CD4-positive, alpha-beta T cell (primary cell): ENCODE results near the gene ABR. TPM values are rescaled to one million over a fixed set of nuclear protein-coding genes. Genes with fewer than 3 reads are reported as not detected.

Experiments
- ATAC-seq: fragments of 200-7000 bp; cut with Tn5 transposase; one replicate; pipeline ENCODE4 v1.10.0; 2022; ENCODE audit warnings: mild to moderate bottlenecking; ENCODE audit not compliant: poor library complexity
- CTCF ChIA-PET: fragments of 350-600 bp; sonication (Branson Sonifier 250); formaldehyde crosslinking; loops from one replicate; lab custom pipeline; 2021; ENCODE audit warnings: antibody characterized with exemption, inconsistent platforms; lab: Charles Lee
- POLR2A ChIA-PET: fragments of 350-600 bp; sonication (Branson Sonifier 250); formaldehyde crosslinking; loops from one replicate; lab custom pipeline; 2021; ENCODE audit warnings: antibody characterized with exemption, inconsistent platforms; lab: Charles Lee
- DNase-seq, 14 experiments: peaks; one replicate each; pipeline ENCODE4 v3.0.0-alpha.2; 2013 to 2020; ENCODE audit warnings: mixed read lengths in 2 of 14
- H3K27ac ChIP-seq, 2 donors: one replicate each; pipeline versions ENCODE4 v1.5.1 to v1.7.0; 2013; ENCODE audit warnings: low read length in 2 of 2, low read depth in 1 of 2, mild to moderate bottlenecking in 1 of 2
- H3K27me3 ChIP-seq, 2 experiments: 1 replicate in 1 of 2; 2 replicates in 1 of 2; pipeline versions ENCODE4 v1.6.1 to v1.7.0; 2013; ENCODE audit warnings: low read length in 2 of 2, control low read depth in 1 of 2, mild to moderate bottlenecking in 1 of 2, moderate library complexity in 1 of 2; ENCODE audit not compliant: insufficient read depth in 2 of 2, control insufficient read depth in 1 of 2
- H3K36me3 ChIP-seq: one replicate; pipeline ENCODE4 v1.6.1; 2013; ENCODE audit warnings: low read length, control low read depth; ENCODE audit not compliant: insufficient read depth
- H3K4me1 ChIP-seq: one replicate; pipeline ENCODE4 v1.6.1; 2013; ENCODE audit warnings: low read length, control low read depth; ENCODE audit not compliant: insufficient read depth
- H3K4me3 ChIP-seq: one replicate; pipeline ENCODE4 v1.5.1; 2013; ENCODE audit warnings: mild to moderate bottlenecking, low read length, moderate library complexity
- H3K9me3 ChIP-seq, 2 experiments: 1 replicate in 1 of 2; 2 replicates in 1 of 2; pipeline versions ENCODE4 v1.6.1 to v1.7.0; 2013; ENCODE audit warnings: low read length in 2 of 2, mild to moderate bottlenecking in 2 of 2, control low read depth in 1 of 2, moderate library complexity in 1 of 2; ENCODE audit not compliant: control insufficient read depth in 1 of 2, insufficient read depth in 1 of 2
- H3K27ac Mint-ChIP-seq: one replicate; pipeline ENCODE4 v1.8.0; 2020; ENCODE audit warnings: mixed read lengths
- H3K27me3 Mint-ChIP-seq: one replicate; pipeline ENCODE4 v1.8.0; 2021; ENCODE audit warnings: mixed read lengths
- H3K36me3 Mint-ChIP-seq: one replicate; pipeline ENCODE4 v1.8.0; 2021; ENCODE audit warnings: low read depth, mixed read lengths
- H3K4me1 Mint-ChIP-seq: one replicate; pipeline ENCODE4 v1.8.0; 2021; ENCODE audit warnings: low read depth, mixed read lengths
- H3K4me3 Mint-ChIP-seq: one replicate; pipeline ENCODE4 v1.8.0; 2020; ENCODE audit warnings: mild to moderate bottlenecking, mixed read lengths
- H3K9me3 Mint-ChIP-seq: one replicate; pipeline ENCODE4 v1.8.0; 2020; ENCODE audit warnings: mixed read lengths
- CTCF ChIP-seq: fragments of 200-600 bp; IDR thresholded peaks from one replicate; pipeline ENCODE4 v1.8.0; 2022; ENCODE audit warnings: antibody characterized with exemption, mild to moderate bottlenecking
- intact Hi-C, 2 experiments: fragments of 100-400 bp; cut with DNase I in 1 of 2; cut with micrococcal nuclease in 1 of 2; formaldehyde crosslinking; loops; one replicate each; pipeline versions ENCODE4 v1.15.1 to v1.9.0; 2023 to 2025; cut with DNase I, micrococcal nuclease
- total RNA-seq, 174 experiments: library from RNA in 2 of 174; stranded (reverse) in 2 of 174; gene quantifications; one replicate each; pipeline ENCODE4 v1.2.3 and lab custom pipeline; 2021 to 2026

Gene ABR
- total RNA-seq, 2 experiments from 2014 or later, result 72.4 to 74.8 TPM

- no peak overlapping the region for H3K4me3 ChIP-seq
- peaks cover 0 to 9% of the 10 kb centered on the region in 2 experiments for H3K9me3 ChIP-seq
- Mint-ChIP-seq H3K27me3 (no peaks in the 10 kb centered on the region), H3K4me3 (no peak overlapping the region), H3K27ac (no peak overlapping the region), H3K4me1 (no peaks in the 10 kb centered on the region), H3K9me3 (no peaks in the 10 kb centered on the region), H3K36me3 (no peaks in the 10 kb centered on the region)
- no peak for TF ChIP-seq CTCF
- H3K27me3 ChIP-seq, result no peaks in the 10 kb centered on the region
- no peak overlapping the region for H3K27ac ChIP-seq
- ChIA-PET POLR2A (no interaction called here), CTCF (no interaction called here)
- no peak for ATAC-seq
- intact Hi-C loops, result no loop called here
- no peak for DNase-seq
- no peaks in the 10 kb centered on the region for H3K36me3 ChIP-seq
- H3K4me1 ChIP-seq, result no peaks in the 10 kb centered on the region
Observed at GRCh38 chr17:1145311-1145986, 34.3 kb downstream of the ABR start.

- Histone ChIP-seq H3K4me1 (no peaks in the 10 kb centered on the region), H3K27me3 (no peaks in the 10 kb centered on the region), H3K27ac (no peak overlapping the region), H3K9me3 (peaks cover 0 to 9% of the 10 kb centered on the region in 2 experiments), H3K4me3 (no peak overlapping the region), H3K36me3 (no peaks in the 10 kb centered on the region)
- ATAC-seq (no peak), DNase-seq (no peak)
- no peaks in the 10 kb centered on the region for H3K4me1 Mint-ChIP-seq
- intact Hi-C loops, result no loop called here
- ChIA-PET POLR2A (no interaction called here), CTCF (no interaction called here)
- no peaks in the 10 kb centered on the region for H3K9me3 Mint-ChIP-seq
- H3K4me3 Mint-ChIP-seq, result no peak overlapping the region
- no peak overlapping the region for H3K27ac Mint-ChIP-seq
- TF ChIP-seq CTCF, result no peak
- no peaks in the 10 kb centered on the region for H3K36me3 Mint-ChIP-seq
- no peaks in the 10 kb centered on the region for H3K27me3 Mint-ChIP-seq
Observed at GRCh38 chr17:1144162-1144561, 35.6 kb downstream of the ABR start.

- no peak for TF ChIP-seq CTCF
- H3K27me3 ChIP-seq, result no peaks in the 10 kb centered on the region
- H3K9me3 ChIP-seq, result peaks cover 0 to 9% of the 10 kb centered on the region in 2 experiments
- no peak for ATAC-seq
- intact Hi-C loops, result no loop called here
- H3K36me3 ChIP-seq, result no peaks in the 10 kb centered on the region
- DNase-seq, result no peak
- Mint-ChIP-seq H3K27ac (no peak overlapping the region), H3K4me1 (no peaks in the 10 kb centered on the region), H3K9me3 (no peaks in the 10 kb centered on the region), H3K27me3 (no peaks in the 10 kb centered on the region), H3K4me3 (no peak overlapping the region), H3K36me3 (no peaks in the 10 kb centered on the region)
- no peaks in the 10 kb centered on the region for H3K4me1 ChIP-seq
- no peak overlapping the region for H3K27ac ChIP-seq
- POLR2A ChIA-PET, result no interaction called here
- no peak overlapping the region for H3K4me3 ChIP-seq
- CTCF ChIA-PET, result interaction anchor here (0.7 kb wide), 1 partner anchor 1239 kb away, joined by 4 read pairs; no protein-coding TSS in a partner anchor
Observed at GRCh38 chr17:1143573-1143972, 36.2 kb downstream of the ABR start.
